ENCODE data around the gene TECR.

The TECR gene

DNA sequence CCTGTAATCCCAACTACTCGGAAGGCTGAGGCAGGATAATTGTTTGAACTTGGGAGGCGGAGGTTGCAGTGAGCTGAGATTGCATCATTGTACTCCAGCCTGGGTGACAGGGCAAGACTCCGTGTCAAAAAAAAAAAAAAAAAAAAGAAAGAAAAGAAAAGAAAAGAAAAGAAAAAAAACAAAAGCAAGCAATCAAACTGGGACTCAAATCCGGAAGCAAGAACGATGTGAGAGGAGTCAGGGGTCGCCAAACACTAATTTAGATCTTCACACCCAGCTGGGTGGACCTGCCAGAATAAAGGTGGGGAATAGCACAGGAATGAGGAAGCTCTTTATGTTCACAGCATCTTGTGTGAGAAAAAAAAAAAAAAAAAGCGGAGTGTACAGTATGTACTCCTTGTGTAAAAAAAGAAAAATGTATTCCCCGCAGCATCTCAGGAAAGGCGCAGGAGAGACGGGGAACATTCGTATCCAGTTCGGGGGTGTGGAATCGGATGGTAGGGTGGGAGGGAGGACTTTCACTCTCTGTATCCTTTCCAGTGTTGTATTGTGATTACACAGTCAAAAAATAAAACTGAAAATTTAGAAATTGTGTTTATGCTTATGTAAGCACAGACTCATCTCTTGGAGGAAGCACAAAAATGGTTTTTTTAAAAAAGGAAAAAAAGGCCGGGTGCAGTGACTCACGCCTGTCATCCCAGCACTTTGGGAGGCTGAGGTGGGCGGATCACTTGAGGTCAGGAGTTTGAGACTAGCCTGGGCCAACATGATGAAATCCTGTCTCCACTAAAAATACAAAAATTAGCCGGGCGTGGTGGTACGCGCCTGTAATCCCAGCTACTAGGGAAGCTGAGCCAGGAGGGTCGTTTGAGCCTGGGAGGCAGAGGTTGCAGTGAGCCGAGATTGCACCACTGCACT is 18.8 kb upstream of the TECR start:
- peak; percentile 29 for DNase-seq

- no peak for DNase-seq
Observed at GRCh38 chr19:14511229-14511593, 18.2 kb upstream of the TECR start.

DNA sequence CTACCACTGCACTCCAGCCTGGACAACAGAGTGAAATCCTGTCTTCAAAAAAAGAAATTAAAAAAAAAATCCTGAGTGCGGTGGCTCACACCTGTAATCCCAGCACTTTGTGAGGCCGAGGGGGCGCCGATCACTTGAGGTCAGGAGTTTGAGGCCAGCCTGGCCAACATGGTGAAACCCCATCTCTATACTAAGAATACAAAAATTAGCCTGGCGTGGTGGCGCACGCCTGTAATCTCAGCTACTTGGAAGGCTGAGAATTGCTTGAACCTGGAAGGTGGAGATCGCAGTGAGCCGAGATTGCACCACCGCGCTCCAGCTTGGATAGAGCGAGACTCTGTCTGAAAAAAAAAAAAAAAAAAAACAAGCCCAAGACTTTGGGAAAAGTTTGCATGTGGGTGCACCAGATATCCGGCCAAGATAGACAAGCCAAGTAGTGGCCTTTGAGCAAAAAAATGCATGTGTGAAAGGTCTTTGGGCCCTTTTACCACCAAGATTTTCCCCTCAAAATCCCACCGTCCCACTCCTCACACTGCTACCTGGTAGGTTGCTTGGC is 16.9 kb upstream of the TECR start:
- no peak for DNase-seq

- no peak for DNase-seq
Observed at GRCh38 chr19:14514215-14514863, 15.1 kb upstream of the TECR start.

DNA sequence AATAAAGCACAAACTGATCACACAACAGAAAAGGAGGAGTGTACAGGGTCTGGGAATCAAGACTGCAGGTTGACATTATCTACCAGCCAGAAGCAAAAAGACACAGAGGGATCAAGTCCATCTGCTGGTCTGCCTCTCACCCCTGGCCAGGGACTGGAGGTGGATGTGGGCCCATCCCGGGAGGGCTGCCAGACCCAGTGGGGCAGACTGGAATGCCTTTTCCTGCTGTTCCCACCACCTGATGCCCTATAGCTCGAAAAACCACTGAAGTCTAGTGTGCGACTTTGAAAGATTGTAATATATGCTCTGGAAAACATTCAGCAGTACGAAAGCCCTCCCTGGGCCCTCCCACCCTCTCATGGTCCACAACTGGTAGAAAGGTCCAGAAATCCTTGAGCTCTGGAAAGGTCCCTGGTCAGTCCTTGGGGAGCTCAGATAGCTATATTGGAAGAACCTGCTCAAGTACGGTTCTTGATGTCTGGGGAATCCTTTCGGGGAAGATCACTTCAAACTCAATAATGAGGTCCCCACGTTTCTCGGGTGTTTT is 13.8 kb upstream of the TECR start:
- no peak for DNase-seq

- DNase-seq, result no peak
Observed at GRCh38 chr19:14516048-14516534, 13.3 kb upstream of the TECR start.

DNA sequence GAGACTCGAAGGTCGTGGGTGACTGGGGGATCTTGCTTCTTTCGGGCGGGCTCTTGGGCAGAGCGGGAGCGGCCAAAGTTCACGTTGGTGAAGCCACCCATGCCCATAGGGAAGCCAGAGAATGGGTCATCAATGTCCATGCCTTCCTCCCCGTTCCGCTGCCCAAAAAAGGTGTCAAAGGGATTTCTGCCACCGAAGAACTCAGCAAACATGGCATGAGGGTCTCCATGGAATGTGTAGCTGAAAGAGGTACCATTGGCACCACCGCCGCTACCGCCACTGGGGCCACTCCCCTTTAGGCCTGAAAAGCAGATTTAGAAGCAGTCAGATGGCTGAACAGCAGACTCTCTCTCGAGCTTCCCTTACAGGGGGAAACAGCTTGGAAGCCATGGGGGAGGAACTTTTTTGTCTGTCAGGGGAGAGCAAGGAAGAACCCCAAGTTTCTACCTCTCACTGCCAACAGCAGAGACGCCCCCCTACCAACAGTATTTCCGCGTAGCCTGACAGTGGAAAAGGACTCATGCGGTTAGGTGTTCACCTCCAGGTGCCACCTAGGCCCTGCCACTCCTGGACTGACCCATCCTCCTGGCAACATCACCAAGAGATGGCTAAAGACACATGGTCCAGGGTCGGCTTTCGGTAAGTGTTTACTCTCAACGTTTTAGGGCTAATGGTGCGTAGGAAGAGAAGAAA is 12.5 kb upstream of the TECR start:
- peak; percentile 30 for DNase-seq

- DNase-seq, result no peak
Observed at GRCh38 chr19:14517446-14517839, 12.0 kb upstream of the TECR start.

DNA sequence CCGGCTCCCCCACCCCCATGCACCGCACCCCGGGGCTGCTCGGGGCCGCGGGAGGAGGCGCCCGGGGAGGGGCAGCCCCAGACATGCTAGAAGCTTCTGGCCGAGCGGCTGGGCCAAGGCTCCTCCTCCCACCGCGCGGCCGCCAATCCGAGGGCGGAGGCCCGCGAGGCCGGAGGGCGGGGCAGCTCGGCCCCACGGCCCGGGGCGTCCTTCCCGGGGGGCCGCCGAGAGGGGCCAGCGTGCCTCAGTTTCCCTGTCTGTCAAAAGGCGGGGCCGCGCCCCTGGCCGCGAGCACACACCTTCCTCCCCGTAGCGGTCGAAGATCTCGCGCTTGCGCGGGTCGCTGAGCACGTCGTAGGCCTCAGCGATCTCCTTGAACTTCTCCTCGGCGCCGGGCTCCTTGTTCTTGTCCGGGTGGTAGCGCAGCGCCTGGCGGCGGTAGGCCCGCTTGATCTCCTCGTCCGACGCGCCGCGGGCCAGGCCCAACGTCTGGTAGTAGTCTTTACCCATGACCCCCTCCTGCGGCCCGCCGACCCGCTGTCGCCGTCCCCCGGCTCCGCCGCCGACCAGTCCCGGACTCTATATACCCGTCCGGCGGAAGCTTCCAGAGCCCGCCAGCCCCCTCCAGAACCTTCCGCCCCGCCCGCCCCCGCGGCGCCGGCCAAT is 11.4 kb upstream of the TECR start, which contains the start of gene DNAJB1:
Gene DNAJB1 (minus strand): TSS at position 558 of the 666 bp plus-strand sequence. CDS start 48 bp downstream, at position 510.
- DNase-seq, result peak; percentile 78

- no peak for DNase-seq
Observed at GRCh38 chr19:14519245-14519859, 10.0 kb upstream of the TECR start.

GRCh38 chr19:14519860-14520407 is 9.5 kb upstream of the TECR start:
- no peak for DNase-seq

DNA sequence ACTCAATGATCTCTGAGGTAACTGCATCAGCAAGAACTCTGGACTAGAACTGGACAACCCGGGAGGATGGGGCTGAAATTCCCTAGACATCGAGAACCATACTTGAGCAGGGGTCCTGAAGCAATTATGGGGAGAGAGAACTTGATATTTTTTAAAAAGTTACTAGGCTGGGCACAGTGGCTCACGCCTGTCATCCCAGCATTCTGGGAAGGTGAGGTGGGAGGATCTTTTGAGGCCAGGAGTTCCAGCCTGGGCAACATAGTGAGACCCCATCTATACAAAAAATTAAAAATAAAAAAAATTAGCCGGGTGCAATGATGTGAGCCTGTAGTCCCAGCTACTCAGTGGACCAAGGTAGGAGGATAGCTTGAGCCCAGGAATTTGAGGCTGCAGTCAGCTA is 8.9 kb upstream of the TECR start:
- no peak for DNase-seq

DNA sequence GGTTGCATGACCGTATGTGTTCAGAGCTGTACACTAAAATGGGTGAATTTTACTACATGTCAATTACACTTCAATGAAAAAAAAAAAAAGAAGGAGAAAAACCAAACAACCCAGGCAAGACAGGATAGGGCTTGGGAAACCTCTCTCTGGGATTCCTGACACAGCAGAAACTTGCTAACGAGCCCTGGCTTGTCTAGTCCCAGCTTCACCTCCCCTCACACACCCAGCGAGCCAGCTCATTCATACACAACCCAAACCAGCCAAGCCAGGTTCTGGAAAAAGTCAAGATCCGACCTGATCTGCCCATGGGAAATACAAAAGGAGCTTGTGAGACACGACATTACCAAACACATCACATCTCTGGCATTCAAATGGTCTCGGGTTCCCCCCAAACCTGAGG is 3.7 kb upstream of the TECR start:
- DNase-seq, result no peak

GRCh38 chr19:14526423-14526822 is 3.0 kb upstream of the TECR start:
- no peak for DNase-seq

DNA sequence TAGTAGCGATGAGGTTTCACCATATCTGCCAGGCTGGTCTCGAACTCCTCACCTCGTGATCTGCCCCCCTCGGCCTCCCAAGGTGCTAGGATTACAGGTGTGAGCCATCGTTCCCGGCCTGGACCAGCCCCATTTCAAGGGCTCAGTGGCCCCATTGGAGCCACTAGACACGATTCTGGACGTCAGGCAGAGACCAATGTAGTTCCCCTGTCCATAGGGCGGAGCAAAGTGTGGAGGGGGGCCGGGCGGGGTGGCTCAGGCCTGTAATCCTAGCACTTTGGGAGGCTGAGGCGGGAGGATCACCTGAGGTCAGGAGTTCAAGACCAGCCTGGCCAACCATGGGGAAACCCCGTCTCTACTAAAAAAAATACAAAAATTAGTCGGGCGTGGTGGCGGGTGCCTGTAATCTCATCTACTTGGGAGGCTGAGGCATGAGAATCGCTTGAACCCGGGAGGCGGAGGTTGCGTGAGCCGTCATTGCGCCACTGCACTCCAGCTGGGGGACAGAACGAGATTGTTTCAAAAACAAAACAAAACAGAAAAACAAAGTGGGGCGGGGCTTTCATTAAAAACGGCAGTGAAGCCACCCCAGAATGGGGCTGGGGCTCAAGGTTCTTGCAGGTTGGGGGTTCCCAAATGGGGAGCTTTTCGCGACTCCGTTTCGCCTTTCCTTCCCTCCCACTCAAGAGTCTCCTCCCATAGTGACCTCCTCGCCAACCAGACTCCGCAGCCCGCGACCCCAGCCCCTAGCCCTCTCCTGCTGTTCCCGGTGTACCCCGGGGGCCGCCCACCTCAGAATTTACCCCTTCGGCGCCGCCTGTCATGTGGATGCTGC is 758 bp upstream of the TECR start:
- no peak for DNase-seq

- no peak for DNase-seq
Observed at GRCh38 chr19:14530005-14530348, 583 bp downstream of the TECR start.

DNA sequence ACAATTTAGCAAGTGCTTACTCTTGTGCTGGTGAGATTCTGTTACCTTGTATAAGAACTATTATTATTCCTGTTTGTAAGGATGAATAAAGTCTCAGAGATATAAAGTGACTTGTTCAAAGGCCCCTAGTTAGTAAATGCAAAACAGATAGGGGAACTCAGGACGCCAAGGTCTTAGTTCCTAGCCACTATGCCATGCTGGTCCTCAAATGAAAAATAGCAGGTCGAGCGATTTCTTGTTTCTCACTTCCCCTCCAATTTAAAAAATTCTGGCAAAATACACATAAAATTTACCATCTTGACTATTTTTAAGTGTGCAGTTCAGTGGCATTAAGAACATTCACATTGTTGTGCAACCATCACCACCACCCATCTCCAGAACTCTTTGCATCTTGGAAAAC is 1.1 kb downstream of the TECR start:
- DNase-seq, result no peak

DNA sequence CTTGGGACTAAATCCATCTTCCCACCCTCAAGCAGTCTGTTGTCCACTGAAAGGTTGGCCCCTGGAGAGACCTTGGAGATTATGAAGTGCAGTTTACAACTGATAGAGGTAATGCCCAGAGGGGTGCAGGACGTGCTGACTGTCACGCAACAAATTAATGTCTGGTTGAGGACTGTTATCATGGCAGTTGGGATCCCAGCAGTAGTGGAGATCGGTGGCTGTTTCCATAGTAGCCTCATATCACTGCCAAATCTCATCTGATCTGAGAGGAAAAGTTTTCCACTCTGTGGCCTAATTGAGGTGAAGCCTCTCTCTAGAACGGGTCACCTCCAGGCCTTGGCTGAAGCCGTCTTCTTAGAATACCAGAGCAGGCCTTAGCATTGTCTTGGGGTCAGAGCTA is 4.1 kb downstream of the TECR start:
- no peak for DNase-seq

DNA sequence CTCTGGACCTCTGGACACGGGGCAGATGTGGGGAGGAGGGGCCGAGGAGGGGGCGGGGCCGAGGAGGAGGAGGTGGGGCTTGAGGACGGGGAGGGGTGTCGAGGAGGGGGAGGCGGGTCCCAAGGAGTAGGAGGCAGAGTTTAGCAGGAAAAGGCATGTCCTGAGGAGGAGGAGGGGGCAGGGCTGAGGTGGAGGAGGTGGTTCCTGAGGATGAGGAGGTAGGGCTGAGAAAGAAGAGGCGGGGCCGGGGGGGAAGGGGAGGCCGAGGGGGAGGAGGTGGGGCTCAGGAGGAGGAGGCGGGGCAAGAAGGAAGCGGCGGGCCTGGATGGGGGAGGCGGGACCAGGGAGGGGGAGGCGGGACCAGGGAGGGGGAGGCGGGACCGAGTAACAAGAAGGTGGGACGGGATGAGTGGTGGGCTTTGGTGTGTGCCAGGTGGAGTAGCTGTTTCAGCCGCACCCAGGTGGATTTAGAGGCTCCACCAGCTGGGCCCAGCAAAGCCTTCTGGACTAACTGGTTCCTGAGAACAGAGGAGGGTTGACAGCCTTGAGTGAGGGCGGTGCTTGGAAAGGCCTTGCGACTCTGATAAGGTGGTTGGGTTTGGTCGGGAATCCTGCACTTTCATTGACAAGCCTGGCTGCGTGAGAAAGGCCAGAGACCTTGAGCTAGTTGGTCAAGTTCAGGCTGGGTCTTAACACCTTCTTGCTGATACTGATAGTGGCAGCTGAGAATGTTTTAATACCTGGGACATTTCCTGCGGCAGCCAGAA is 7.7 kb downstream of the TECR start:
- peak; percentile 66 for DNase-seq
